Astrocyte of the cerebellum (primary cell): ENCODE results near the gene UBAP2L.

Experiments used
- DNase-seq: peaks from one replicate; pipeline ENCODE4 v3.0.0-alpha.2; 2011; ENCODE audit warnings: low read depth
- H3K4me3 ChIP-seq: 2 replicates; pipeline ENCODE4 v1.5.1; 2011; ENCODE audit warnings: mild to moderate bottlenecking, low read depth, low read length, moderate library complexity
- in situ Hi-C: cut with HindIII; loops from 2 replicates; pipeline ENCODE4 v1.10.0; 2017; ENCODE audit warnings: low sequenced_read_pairs
- TF ChIP-seq, protein P1 (sequence below): IDR thresholded peaks from 2 replicates; pipeline ENCODE4 v1.5.1; 2012; ENCODE audit warnings: low read length, low read depth, moderate library complexity, mild to moderate bottlenecking; ENCODE audit errors: missing control alignments

UBAP2L gene

DNA sequence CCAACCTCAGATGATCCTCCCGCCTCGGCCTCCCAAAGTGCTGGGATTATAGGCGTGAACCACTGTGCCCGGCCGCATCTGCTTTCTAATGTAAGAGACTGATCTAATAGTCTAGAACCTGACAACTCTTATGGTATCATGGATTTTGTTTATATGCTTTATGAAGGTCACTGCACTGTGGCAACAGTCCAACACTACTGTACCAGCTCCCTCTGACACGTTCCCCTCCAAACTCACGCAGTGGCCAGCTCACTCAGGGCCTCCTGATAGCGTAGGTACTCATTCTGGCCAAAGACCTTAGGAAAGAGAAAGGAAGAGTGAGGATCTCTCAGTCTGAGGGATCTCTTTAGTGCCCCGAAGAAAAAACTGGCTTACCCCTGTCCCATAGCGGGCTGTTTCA, 8.7 kb upstream of the UBAP2L start:
- in situ Hi-C loops = no loop called here
- no peak overlapping the region for H3K4me3 ChIP-seq
- no peak for DNase-seq
- TF ChIP-seq, protein P1, sequence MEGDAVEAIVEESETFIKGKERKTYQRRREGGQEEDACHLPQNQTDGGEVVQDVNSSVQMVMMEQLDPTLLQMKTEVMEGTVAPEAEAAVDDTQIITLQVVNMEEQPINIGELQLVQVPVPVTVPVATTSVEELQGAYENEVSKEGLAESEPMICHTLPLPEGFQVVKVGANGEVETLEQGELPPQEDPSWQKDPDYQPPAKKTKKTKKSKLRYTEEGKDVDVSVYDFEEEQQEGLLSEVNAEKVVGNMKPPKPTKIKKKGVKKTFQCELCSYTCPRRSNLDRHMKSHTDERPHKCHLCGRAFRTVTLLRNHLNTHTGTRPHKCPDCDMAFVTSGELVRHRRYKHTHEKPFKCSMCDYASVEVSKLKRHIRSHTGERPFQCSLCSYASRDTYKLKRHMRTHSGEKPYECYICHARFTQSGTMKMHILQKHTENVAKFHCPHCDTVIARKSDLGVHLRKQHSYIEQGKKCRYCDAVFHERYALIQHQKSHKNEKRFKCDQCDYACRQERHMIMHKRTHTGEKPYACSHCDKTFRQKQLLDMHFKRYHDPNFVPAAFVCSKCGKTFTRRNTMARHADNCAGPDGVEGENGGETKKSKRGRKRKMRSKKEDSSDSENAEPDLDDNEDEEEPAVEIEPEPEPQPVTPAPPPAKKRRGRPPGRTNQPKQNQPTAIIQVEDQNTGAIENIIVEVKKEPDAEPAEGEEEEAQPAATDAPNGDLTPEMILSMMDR = no peak

DNA sequence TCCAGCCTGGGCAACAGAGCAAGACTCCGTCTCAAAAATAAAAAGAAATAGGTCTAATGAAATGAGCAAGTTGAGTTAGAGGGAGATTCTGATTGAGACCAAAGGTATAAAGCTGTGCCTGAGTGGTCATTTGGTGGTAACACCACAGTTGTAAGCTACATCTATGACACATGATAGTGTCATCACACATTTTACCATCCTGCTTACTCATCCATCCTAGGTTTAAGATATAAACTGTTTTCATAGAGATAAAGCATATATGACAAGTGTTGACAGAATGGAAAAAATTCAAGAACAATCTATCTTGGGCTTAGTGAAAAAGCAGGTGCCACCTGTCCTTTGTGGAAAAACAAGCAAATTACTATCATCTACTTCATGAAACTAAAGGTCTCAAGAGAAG, 7.5 kb upstream of the UBAP2L start:
- in situ Hi-C loops = no loop called here
- DNase-seq = no peak
- no peak overlapping the region for H3K4me3 ChIP-seq

DNA sequence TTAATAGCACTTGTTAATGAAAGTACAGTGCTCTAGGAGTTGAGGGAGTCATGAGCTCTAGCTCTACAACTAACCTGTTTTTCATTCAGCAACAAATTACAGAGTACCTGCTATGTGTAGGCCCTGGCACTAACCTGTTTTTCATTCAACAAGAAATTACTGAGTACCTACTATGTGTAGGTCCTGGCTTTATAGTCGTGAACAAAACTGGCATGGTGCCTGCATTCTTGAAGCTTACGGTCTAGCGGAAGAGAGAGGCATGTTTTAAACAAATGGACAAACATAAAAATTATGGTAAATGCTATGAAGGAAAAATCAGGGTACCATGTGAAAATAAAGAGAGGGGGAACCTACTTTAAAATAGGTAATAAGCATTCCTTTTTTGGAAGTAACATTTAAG, 2.2 kb upstream of the UBAP2L start:
- no peak overlapping the region for H3K4me3 ChIP-seq
- in situ Hi-C loops = no loop called here
- no peak for DNase-seq
- TF ChIP-seq, protein P1 = no peak

More for the DNA sequence above, 7.5 kb upstream of the UBAP2L start:
- TF ChIP-seq, protein P1 = no peak

DNA sequence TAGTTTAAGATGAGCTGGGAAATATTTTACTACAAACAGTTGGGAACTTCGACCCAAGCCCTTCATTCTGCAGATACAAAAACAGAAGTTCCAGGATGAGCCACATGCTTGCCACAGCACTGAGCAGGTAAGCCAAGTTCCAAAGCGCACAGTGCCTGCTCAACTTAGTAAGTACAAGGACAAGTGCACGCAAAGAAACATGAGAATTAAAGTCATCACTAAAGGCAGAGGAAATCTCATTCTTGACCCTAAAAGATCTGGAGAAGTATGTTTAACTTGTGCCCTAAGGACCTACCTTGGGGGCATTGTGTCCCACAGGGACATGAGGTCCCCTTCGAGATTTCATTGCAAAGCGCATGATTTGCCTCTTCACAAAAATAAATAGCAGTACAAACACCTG, 1.2 kb upstream of the UBAP2L start:
- no peak for DNase-seq
- TF ChIP-seq, protein P1 = no peak
- in situ Hi-C loops = no loop called here
- H3K4me3 ChIP-seq = peak overlapping the region; percentile 88

DNA sequence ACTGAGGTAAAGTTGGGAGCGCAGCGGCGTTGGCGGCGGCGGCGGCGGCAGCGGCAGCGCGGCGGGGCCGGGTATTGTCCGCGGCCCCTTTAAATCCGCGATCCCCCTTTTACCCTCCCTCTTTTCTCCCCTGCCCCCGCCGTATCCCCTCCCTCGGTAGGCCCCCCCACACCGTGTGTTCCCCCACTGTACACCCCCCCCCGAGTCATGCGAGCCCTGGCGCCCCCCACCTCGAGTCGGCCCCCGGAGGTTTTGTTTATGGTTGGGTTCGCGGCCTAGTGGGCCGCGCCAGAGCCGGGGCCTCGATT, 169 bp downstream of the UBAP2L start:
- TF ChIP-seq, protein P1 = no peak
- no peak for DNase-seq
- in situ Hi-C loops = no loop called here
- H3K4me3 ChIP-seq = peak overlapping the region; percentile 88

DNA sequence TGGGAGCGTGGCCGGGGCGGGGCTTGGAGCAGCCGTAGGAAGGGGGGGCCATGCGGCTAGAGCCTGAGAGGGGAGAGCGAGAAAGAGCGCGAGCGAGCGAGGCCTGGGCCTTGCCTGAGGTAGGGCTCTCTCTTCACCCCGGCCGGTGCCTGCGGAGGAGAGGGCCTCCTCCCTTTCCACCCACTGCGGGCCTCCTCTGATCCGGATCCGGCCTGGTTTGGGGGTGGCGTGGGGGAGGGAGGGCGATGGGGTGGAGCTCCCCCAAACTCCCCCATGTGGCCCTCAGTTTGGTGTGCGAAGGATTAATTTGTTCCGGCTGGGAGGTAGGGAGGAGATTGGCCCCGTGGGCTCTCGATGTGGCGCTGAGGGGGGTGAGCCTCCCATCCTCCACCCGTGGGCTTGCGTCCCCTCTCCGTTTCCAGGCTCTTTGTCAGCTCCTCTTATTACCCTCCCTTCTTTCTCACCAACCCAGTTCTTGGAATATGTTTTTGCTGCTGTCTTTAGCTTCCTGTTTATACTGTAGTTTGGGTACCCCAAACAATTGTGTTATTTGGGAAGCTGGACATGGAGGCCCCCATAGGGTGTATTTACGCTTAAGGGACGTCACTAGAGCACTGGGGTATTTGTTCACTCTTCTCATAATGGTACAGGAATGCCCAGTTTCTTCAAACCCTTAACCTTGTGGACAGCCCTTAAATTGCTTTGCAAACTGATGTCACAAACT, 685 bp downstream of the UBAP2L start:
- in situ Hi-C loops = no loop called here
- H3K4me3 ChIP-seq = peak overlapping the region; percentile 88
- TF ChIP-seq, protein P1 = no peak
- peak; percentile 60 for DNase-seq
